ENCODE results near the gene MLC1.

MLC1 gene

DNA sequence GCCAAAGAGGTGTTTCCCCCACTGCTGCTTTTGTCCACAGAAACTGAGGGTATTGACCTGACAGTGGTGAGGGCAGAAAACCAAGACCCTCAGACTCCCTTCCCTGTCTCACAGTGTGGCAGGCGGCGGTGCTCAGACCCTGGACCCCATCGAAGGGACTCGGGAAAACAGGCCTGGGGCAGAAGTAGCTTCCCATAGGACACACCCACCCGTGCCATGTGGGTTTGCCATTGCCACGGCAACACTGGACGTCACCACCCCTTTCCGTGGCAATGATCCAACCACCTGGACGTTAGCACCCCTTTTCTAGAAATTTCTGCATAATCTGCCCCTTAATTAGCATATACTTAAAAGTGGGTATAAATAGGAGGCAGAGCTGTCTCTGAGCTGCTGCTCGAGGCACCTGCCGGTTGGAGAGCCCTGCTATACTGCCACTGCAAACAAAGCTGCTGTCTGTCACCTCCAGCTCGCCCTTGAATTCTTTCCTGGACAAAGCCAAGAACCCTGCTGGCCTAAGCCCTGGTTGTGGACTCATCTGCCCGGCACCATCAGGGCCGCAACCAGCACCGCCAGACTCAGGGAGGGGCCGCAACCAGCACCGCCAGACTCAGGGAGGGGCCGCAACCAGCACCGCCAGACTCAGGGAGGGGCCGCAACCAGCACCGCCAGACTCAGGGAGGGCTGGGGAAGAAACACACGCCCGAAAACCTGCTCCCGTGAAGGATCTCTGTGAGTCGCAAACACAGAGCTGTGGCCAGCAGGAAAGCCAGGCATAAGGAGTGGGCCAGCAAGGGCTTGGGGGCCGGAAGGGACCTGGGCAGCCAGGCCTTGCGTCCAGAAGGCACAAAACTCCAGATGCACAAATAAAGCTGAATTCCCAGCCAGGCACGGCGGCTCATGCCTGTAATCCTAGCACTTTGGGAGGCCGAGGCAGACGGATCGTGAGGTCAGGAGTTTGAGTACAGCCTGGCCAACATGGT is 10.4 kb downstream of the MLC1 start:
- no peak for DNase-seq

- DNase-seq = no peak
Measured at GRCh38 chr22:50074056-50074455, 11.2 kb downstream of the MLC1 start.

DNA sequence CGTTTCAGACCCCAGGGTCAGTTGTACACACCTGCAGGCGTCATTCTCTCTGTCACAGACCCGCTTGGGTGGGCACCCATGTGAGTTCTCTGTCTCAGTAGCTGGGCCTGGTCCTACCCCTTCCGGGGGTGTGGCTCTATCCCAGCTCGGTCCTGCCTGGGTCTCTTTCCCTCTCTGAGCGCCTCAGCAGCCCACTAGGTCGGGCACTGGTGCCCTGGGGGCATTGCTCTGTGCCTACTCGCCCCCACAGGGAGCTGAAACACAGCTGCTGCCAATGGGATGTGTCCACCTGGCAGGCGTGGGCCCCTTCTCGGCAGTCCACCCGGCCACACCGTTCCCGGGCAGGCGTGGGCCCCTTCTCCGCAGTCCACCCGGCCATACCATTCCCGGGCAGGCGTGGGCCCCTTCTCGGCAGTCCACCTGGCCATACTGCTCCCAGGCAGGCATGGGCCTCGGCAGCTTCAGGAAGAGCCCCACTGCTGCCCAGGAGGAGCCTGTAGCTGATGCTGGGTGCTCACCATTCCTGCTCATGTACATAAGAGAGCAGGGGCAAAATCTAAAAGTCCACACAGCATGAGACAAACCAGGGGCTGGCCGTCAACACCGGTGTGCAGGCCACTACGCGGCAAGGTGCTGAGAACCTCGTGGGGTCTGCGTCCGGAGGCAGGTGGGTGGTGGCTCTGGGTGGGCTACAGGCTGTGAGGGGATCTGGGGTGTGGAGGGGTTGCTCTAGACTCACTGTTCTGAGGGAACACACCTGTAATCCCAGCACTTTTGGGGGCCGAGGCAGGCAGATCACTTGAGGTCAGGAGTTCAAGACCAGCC is 12.3 kb downstream of the MLC1 start:
- no peak for DNase-seq

GRCh38 chr22:50072167-50072555 is 13.1 kb downstream of the MLC1 start:
- DNase-seq = no peak

GRCh38 chr22:50071432-50072166 is 13.6 kb downstream of the MLC1 start:
- DNase-seq = no peak

DNA sequence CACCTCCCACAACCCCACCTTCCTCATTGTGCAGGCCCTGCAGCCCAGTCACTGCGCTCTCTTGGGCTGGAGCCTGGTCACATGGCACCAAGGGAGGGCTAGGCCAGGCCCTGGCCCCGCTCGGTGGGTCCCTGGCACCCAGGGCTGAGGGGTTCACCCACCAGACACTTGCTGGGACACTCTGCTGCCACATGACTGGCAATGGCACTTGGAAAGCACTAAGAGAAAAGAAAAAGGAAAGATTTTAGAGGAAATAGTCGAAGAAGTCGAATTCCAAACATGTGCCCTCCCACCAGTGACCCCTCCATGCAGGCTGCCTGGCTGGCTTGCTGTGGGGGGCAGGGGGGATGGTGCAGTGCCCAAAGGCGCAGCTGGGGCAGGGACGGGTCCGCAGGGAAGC is 14.9 kb downstream of the MLC1 start:
- no peak for DNase-seq

- DNase-seq = no peak
Measured at GRCh38 chr22:50068096-50068495, 17.1 kb downstream of the MLC1 start.

GRCh38 chr22:50067244-50067643 is 18.0 kb downstream of the MLC1 start:
- no peak for DNase-seq

DNA sequence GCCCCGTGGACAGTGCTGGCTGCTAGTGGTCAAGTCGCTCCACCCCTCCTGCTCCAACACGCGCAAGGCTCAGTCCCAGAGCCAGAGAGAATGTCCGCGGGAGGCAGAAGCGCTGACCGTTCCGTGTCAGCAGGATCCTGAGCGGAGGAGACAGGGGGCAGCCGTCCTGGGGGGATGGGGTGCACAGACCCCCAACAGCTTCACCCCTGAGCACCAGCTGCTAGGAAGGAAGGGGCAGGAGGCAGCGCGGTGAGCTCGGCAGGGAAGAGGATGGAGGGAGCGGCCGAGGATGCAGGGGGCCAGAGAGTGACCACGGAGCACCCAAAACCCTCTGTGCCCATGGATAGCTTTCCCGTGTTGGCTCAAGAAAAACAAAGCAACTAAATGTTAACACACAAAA is 20.8 kb downstream of the MLC1 start:
- DNase-seq = no peak

GRCh38 chr22:50063589-50064393 is 21.4 kb downstream of the MLC1 start:
- DNase-seq = no peak

DNA sequence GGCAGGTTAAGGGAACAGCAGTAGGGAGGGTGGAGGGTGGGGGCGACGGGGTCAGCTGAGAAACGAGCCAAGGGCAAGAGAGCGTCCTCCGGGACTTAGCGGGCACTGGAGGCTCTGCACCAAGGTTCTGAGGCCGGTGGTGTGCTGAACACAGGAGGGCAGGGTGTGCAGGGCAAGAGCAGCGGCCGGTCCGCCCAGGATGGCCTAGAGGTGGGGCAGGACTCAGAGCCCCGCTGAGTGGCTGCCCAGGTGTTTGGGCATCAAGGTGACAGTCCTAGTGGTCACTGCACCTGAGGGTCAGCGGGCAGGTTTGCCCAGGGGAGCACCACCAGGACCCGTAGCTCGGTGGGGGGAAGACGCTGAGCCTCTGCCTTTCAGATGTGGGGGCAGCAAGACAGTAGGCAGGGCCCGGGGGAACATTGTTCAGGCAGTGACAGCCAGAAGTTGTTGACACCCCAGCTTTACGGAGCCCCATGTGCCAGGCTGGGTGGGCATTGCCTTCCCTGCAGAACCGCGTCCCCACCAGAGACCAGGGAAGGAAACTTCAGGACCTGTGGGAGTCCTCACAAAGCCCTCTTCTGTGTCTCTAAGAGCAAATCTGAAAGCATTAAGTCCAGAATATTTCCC is 22.6 kb downstream of the MLC1 start:
- DNase-seq = no peak

DNA sequence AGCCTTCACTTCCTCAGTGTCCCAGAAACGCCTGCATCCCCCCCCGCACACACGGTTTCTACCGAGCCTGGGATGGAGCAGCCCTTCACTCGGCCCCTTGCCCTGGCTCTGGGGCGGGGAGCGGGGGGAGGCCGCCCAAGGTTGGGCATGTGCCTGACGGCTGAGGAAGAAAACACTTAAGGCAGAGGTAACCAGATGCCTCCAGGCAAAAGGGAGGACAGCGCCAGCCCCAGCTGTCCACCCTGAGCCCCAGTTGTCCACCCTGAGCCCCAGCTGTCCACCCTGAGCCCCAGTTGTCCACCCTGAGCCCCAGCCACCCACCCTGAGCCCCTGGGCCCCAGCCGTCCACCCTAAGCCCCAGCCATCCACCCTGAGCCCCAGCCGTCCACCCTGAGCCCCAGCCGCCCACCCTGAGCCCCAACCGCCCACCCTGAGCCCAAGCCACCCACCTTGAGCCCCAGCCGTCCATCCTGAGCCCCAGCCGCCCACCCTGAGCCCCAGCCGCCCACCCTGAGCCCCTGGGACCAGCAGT is 23.3 kb downstream of the MLC1 start:
- DNase-seq = no peak

GRCh38 chr22:50061141-50061823 is 23.9 kb downstream of the MLC1 start:
- no peak for DNase-seq

- DNase-seq = no peak
Measured at GRCh38 chr22:50060441-50061140, 24.6 kb downstream of the MLC1 start.

DNA sequence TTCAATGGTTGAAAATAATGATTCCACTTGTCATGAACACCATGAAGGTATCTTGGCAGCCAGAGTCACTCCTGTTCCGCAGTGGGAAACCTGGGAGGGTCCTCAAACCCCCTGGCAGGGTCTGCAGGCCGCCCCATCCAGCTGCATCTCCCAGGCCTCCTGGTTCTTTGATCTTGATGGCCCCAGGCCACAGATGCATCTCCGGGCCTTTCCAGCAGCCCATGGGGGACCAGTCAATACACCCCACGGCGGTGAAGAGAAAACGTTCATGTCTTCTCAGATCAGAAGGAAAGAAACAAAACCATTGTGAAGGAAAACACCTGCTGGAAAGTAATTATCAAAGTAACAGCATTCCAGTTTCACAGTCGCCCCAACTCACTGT is 25.4 kb downstream of the MLC1 start:
- no peak for DNase-seq

DNA sequence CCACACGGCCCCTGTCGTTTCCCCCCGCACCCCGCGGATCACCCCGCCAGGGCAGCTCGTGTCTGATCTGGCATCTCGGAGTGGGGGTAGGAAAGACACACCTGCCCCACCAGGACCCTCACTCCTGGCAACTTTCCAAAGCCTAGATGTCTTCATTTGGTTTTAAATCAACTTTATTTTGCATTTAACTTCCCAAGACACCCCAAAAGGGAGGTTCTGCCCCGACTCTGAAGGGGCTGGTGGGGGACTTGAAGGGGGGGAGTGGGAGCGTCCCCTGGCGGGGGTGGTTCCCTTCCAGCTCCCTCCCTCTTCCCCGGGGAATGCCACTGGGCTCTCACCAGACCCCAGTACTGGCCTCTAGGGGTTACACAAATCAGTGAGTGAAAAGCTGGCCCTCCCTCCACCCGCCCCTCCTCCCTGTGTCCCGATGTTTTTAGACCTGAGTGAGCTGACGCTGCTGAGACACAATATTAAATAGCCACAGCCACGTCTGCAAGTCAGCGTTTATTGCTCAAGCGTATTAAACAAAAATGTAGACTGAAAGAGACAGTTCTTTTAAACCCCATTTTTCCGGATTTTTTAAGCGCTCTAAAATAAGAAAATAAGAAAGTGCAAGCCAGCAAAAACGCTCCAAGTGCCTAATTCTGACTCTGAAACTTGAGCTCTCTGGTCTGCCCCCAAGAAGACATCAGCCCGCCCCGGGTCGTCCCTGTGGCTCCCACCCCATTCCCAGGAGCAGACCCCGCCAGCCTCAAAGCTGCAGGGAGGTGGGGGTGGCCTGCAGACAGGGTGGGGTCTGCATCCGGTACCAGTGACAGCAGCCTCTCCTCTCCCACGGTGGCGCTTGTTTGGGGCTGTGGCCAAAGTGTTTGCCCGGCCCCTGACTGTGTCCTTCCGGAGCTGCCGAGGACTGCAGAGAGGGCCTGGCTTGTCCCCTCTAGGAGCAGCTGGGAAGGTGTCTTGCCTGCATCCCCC is 26.0 kb downstream of the MLC1 start:
- no peak for DNase-seq

- no peak for DNase-seq
Measured at GRCh38 chr22:50058061-50058905, 26.9 kb downstream of the MLC1 start, which contains the start of gene TTLL8. TTLL8 (minus strand) TSS chr22:50058298.

All from CD4-positive, alpha-beta T cell treated with Interleukin-4 for 4 hours (primary cell).